ENCODE results near the gene OGDHL.
"Not testable (repeated sequence)": the region's sequence is repeated elsewhere in the genome, so short reads cannot be mapped to it uniquely, and the experiment has no call there.

Gene OGDHL

DNA sequence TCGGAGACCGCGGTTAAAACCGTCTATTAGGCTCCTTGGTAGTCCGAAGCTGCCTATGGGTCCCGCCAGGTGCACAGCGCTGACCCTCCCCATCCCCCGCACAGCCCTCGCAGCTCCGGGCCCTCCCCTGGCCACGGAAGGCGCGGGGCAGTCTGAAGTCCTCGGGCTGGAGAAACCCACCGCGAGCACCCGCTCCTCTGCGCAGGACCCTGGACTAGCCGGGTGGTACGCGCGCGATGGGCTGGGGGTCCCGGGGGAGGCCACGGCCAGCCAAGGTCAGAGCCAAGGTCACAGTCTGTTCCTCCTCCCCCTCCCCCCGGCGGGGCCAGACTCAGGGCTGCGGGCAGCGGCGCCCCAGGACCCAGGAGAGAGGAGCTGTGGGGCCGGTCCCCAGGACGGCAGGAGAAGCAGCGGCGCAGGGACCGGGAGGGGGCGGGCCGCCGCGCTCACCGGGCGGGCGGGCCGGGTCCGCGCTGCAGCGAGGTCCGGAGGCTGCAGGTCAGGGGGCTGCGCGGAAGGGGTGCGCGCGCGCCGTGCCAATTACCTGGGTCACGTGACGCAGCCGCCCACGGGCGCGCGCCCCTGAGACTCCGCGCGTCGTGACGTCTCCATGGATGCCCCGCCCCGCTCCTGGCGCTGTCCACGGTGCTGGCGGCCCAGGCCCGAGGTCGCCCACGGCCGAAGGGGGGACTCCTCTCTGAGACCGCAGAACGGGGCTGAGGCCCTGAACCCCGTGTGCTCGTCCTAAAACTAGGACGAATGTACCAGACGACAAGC, at the start of gene OGDHL:
TSS of gene OGDHL (minus strand) at position 535 of the 777 bp plus-strand sequence. CDS start 3,731 bp downstream, outside the sequence.
- peak; percentile 26 for DNase-seq (ENCODE audit: low spot score)

DNA sequence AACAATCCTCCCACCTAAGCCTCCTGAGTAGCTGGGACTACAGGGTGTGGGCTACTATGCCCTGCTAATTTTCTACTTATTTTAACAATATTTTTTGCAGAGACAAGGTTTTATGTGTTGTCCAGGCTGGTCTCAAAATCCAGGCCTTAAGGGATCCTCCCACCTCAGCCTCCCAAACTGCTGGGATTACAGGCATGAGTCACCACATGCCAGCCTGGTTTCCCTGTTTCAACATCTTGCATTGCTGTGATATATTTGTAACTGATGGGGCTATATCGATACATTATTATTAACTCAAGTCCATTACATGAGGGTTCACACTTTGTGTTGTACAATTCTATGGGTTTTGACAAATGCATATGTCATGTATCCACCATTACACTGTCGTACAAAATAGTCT, 41.9 kb upstream of the OGDHL start:
- DNase-seq (ENCODE audit: low spot score) = no peak

DNA sequence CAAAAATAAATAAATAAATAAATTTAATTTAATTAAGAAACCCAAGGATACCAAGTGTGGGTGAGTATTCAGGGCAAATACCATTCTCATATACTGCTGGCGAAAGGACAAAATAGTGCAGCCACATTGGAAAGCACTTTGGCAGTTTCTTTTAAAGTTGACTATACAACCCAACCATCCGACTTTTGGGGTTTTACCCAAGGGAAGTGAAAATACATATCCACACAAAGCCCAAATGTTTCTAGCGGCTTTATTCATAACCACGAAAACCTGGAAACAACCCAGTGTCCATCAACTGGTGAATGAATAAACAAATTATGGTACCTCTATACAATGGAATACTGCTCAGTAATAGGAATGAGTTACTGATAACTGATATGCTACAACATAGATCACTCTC, 36.2 kb upstream of the OGDHL start:
- DNase-seq (ENCODE audit: low spot score) = no peak

DNA sequence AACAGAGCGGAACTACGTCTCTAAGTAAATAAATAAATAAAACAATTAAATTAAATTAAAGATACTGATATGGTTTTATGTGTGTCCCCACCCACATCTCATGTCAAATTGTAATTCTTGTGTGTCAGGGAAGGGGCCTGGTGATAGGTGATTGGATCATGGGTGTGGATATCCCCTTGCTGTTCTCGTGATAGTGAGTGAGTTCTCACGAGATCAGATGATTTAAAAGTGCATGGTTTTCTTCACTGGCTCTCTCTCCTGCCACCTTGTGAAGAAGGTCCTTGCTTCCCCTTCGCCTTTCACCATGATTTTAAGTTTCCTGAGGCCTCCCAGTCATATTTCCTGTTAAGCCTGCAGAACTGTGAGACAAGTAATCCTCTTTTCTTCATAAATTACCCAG, 29.0 kb upstream of the OGDHL start:
- DNase-seq (ENCODE audit: low spot score) = no peak

DNA sequence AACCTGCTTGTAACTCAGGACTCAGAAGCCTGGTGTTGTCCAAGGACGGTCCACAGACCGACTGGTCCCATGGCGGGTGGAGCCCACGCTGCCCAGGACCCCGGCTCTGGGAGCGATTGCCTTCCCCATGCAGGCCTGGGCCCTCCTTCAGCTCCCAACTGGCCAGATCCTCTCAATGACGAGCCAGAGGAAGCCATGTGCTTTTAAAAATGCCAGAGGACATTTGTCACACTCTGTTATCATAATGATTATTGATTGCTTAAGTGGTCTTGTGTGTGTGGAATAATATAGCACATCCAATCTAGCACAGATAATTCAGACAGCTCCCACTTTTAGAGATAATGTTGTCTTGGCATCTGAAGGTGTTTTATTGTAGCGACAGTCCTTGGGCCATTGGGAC, 22.6 kb upstream of the OGDHL start:
- no peak for DNase-seq (ENCODE audit: low spot score)

- DNase-seq (ENCODE audit: low spot score) = no peak
These were observed 21.5 kb upstream of the OGDHL start for GRCh38 chr10:49783645-49784044.

DNA sequence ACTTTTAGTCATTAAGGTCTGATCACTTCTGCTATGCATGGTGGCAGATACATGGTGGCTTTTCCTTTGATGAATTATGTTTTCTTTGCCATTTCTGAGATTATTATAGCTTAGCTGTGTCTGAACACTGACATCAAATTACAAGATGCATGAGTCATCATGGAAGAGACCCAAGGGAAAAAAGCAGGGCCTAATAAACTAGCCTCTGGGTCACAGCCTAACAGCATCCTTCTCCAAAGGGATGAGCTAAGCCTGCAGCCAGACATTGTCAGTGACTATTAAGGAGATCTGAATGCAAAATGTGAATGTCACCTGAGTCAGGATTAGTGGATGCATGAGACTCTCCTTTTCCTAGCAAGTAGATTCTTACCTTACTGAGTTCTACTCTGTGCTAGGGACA, 19.1 kb upstream of the OGDHL start:
- no peak for DNase-seq (ENCODE audit: low spot score)

GRCh38 chr10:49778197-49778596, 16.1 kb upstream of the OGDHL start:
- DNase-seq (ENCODE audit: low spot score) = no peak

GRCh38 chr10:49776851-49777250, 14.7 kb upstream of the OGDHL start:
- no peak for DNase-seq (ENCODE audit: low spot score)

GRCh38 chr10:49775014-49775413, 12.9 kb upstream of the OGDHL start:
- DNase-seq (ENCODE audit: low spot score) = no peak

GRCh38 chr10:49772944-49773343, 10.8 kb upstream of the OGDHL start:
- not testable (repeated sequence) for DNase-seq (ENCODE audit: low spot score)

DNA sequence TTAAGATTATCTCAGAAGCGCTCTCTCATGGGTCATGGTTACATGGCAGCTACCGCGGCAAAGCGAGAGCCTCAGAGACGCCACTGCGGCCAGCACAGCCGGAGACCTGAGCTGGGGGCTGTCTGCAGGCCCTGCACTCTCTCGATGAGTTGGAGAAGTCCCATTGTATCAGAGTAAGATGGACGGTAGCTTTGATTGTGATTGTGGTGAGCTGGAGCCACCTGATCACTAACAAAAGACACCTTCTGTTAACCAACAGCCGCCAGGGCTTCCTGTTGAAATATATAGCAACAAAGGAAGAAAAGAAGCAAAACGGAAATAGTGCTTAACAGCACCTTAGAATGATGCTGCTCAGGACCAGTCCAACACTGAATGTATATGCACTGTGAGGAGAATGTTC, 8.9 kb upstream of the OGDHL start:
- not testable (repeated sequence) for DNase-seq (ENCODE audit: low spot score)

- DNase-seq (ENCODE audit: low spot score) = no peak
These were observed 7.6 kb upstream of the OGDHL start for GRCh38 chr10:49769692-49770091.

DNA sequence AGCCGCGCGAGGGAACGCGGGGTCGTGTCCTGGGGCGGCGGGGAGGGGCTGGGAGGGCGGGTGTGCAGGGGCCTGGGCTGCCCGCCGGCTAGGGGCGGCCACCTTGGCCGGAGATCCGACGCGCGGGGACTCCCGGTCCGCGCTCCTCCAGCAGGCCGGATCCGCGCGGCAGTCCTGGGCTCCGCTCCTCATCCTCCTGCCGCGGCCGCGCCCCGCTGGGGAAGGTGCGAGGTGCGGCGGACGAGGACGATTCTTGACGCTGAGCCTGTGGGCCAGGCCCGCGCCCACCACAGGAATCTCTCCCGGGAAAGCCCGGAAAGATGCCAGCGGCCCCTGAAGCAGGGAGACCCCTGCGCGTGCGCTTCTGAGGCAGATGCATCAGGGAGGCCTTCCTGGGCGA, 6.6 kb upstream of the OGDHL start:
- DNase-seq (ENCODE audit: low spot score) = no peak

- no peak for DNase-seq (ENCODE audit: low spot score)
These were observed 6.2 kb upstream of the OGDHL start for GRCh38 chr10:49768329-49768728.

- DNase-seq (ENCODE audit: low spot score) = no peak
These were observed 5.6 kb upstream of the OGDHL start for GRCh38 chr10:49767752-49768151.

GRCh38 chr10:49766484-49766883, 4.4 kb upstream of the OGDHL start:
- no peak for DNase-seq (ENCODE audit: low spot score)

- no peak for DNase-seq (ENCODE audit: low spot score)
These were observed 399 bp upstream of the OGDHL start for GRCh38 chr10:49762566-49762877.

DNA sequence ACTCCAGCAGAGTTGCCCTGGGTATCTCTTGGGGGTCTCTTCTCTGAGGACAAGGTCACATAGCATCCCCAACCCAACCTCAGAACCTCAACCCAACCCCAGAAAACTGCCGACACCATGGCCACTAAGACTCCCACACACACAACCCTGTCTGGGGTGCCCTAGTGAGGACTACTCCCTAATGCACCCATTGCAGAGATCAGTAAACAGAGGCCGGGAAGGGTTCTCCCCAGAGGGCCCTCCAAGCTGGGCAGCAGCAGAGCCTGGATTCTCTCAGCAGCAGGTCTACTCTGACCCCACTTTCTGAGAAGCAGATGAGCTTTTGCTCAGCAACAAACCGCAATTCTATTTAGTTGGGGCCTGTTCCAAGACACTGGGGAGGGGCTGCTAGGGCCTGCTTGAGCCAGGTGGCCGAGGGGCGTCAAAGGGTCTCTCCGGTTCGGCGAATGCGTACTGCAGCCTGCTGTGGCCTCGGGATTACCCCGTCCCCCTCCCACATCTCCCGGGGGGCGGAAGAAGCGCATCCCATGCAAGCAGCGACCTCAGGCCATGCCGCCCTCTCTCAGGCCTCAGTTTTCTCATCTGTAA, 828 bp downstream of the OGDHL start:
- no peak for DNase-seq (ENCODE audit: low spot score)

DNA sequence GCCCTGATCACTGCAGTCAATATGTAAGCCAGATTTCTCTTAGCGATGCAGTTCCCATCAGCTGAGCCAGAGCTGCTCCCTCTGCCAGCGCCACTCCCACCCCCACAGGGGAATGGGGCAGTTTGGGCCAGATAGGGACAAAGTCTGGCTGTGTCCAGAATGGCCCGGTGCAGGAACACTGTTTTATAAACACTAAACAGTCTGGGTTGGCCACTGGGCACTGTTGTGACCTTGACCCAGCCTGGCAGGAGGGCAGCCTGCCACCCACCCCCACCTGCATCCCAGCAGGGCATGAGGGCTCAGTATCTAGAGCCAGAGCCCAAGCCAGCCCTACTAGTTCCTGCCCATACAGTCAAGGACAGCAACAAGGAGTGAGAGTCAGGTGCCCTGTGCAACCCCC, 1.3 kb downstream of the OGDHL start:
- no peak for DNase-seq (ENCODE audit: low spot score)

DNA sequence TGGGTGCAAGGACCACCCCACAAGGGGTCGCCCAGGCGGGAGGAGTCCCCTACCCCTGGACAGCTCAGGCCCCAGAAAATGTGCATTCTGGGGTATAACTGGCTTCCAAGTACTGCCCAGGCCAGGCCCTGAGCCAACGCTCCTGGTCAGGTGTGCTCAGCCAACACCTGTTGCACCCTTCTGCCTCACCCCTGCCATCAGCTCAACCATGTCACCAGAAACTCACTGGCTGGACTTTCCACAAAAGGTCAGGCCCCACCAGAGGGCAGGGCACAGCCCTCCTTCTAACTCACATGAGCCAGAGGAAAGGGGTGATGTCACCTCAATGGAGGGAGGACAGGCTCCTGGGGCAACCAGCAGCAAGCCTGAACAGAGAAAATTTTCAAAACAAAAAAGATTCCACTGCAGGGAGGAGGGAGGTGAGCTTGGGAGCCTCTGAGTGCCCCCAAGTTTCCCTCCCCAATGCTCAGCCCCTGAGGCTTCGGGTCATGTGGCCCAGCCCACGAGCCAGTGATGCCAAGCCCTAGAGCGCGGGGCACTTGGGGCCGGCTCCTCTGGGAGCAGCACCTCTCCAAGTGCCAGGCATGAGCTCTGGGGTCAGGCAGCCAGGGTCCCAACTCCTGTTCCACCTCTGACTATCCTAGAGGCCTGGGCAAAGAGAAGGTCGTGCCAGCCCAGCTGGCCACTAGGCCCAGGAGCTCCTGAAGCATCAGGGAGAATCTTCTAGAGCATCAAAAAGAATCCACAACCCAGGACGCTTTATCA, 2.2 kb downstream of the OGDHL start:
- DNase-seq (ENCODE audit: low spot score) = no peak

DNA sequence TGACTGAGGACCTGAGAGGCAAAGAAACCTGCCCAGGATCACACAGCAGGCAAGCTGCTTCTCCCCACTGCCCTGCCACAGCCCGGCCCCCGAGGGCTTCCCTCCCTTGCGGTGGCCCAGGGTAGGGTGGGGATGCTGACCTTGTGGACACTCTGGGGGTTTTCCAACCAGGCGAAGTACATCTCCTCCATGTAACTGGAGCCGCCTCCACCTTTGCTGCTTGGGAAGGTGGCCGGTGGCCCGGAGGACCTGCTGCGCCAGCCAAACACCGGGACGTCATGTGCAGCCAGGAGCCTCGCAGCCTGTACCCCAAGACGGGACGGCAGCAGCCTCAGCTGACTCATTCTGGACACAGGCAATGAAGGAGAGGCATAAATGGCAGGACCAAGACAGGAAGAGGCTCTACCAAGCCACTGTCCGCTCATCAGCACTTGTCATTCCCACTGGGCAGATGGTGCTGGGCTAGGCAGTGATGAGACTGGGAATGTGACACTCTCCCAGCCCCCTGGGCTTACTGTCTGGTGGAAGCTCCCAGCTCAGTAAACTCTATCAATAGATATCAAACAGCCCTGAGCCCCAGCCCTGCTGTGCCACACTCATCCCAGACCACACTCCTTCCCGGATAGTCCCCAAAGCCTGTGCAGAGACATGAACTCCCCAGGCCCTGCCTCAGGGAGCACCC, 3.7 kb downstream of the OGDHL start:
- no peak for DNase-seq (ENCODE audit: low spot score)

DNA sequence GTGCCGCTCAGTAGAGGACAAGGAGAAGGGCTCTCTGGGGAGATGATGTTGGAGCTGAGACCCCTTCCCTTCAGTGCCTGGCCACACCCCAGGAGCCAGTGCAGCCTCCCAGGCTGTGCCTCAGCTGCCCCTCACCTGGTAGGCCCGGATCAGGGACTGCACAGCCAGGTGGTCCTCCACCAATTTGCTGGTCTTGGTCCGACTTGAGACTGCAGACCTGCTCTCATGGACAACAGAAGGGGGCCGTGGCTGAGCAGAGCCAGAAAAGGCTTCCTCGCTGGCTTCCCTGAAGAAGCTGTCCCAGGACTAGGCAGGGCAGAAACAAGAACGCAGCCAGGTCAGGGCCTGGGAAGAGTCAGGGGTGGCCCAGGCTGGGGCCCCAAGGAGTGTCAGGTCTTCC, 5.5 kb downstream of the OGDHL start:
- no peak for DNase-seq (ENCODE audit: low spot score)
